ENCODE data around the gene KANSL1.

DNA sequence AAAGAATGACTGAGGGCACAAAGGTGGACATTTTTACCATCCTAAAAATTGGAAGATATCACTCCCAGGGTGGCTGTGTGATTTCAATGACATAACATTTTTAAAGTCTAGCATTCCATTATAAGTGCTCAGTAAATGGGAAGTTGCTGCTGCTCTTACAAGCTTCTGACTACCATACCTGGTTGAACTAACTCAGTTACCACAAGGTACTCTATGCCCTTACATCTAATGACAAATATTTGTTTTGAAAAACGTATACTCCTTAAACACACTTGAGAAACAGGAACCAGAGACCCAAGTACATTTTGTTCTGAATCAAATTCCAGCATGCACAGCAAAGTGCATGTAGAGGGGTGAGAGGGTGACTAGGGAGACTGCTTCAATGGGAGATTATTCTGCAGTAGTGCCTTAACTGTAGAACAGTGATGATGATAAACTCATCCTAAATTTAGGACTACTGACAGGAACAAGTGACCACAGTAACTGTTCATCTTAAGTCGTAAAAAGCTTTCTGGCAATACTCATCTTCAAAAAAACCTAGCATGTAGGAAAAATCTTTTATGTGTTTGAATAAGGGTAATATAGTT, 83.5 kb downstream of the KANSL1 start:
- TF ChIP-seq, protein P1, sequence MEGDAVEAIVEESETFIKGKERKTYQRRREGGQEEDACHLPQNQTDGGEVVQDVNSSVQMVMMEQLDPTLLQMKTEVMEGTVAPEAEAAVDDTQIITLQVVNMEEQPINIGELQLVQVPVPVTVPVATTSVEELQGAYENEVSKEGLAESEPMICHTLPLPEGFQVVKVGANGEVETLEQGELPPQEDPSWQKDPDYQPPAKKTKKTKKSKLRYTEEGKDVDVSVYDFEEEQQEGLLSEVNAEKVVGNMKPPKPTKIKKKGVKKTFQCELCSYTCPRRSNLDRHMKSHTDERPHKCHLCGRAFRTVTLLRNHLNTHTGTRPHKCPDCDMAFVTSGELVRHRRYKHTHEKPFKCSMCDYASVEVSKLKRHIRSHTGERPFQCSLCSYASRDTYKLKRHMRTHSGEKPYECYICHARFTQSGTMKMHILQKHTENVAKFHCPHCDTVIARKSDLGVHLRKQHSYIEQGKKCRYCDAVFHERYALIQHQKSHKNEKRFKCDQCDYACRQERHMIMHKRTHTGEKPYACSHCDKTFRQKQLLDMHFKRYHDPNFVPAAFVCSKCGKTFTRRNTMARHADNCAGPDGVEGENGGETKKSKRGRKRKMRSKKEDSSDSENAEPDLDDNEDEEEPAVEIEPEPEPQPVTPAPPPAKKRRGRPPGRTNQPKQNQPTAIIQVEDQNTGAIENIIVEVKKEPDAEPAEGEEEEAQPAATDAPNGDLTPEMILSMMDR (IDR thresholded peaks at IDR 0.05; ENCODE audit: low read length) = no peak
- TF ChIP-seq EZH2 (optimal IDR thresholded peaks at IDR 0.05; ENCODE audit: low read depth, low read length) (no peak), EZH2phosphoT487 (IDR thresholded peaks at IDR 0.05; ENCODE audit: low read length) (no peak)
